GM12875 (cell line): ENCODE measurements around the gene LARP1B.
"Not testable (repeated sequence)": the region's sequence is repeated elsewhere in the genome, so short reads cannot be mapped to it uniquely, and the experiment has no call there.

Experiments used
- H3K4me3 ChIP-seq: one replicate; pipeline ENCODE4 v1.5.1; 2011; ENCODE audit warnings: low read depth, low read length, control low read depth
- CTCF ChIP-seq: IDR thresholded peaks from 2 replicates; pipeline ENCODE4 v1.5.1; 2011; ENCODE audit warnings: low read depth, mild to moderate bottlenecking, control low read depth, inconsistent platforms, low read length, moderate library complexity, borderline replicate concordance; ENCODE audit not compliant: insufficient read depth

The LARP1B gene

GRCh38 chr4:128232719-128233118 lies 171.6 kb downstream of the LARP1B start:
- no peak for TF ChIP-seq CTCF

DNA sequence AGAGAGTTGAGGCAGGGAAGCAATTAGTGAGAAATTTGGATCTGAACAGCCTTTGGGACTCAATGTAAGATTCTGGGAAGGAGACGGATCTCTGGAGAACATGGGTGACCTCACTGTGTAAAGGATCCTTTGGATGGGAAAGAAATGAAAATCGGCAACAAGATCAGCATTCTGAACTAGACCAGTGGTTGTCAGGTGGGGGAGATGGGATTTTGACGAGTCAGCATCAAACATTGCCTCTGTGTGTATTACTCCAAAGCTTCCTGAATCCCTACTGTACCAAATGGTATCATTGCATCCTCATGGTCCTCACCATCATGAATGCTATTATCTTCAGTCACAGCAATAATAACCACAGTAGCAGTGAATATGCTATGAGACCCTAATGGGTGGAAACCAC lies 173.7 kb downstream of the LARP1B start:
- TF ChIP-seq CTCF, result no peak
- H3K4me3 ChIP-seq, result no peak overlapping the region

More at GRCh38 chr4:128232719-128233118, 171.6 kb downstream of the LARP1B start:
- H3K4me3 ChIP-seq, result no peak overlapping the region

GRCh38 chr4:128241019-128241418 lies 179.9 kb downstream of the LARP1B start:
- no peak for TF ChIP-seq CTCF
- H3K4me3 ChIP-seq, result no peak overlapping the region

DNA sequence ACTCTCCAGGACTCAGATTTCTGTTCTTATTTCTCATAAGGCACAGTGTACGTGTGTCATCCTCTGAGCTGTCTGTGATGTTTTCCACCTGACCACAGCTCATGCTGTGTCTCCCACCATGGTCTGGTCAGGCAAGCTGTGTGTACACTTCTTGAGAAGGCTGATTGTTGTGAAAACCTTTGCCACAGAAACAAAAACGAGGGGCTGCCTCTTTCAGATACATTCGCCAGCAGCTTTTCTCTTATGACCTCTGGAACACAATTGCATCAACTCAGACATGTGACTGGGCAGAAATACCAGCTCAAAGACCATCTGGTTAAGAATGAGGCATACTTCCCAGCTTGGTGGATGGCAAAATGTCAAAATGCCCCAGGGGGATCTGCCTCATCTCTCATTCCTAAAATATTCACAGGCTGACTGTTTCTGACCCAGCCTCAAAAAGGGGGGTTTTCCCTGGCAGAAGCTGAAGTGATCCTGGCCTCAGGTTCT lies 180.4 kb downstream of the LARP1B start:
- no peak for TF ChIP-seq CTCF
- no peak overlapping the region for H3K4me3 ChIP-seq

- no peak for TF ChIP-seq CTCF
Observed at GRCh38 chr4:128241981-128242380, 180.9 kb downstream of the LARP1B start.

GRCh38 chr4:128242601-128243000 lies 181.5 kb downstream of the LARP1B start:
- TF ChIP-seq CTCF, result no peak
- H3K4me3 ChIP-seq, result no peak overlapping the region

More at GRCh38 chr4:128241981-128242380, 180.9 kb downstream of the LARP1B start:
- H3K4me3 ChIP-seq, result no peak overlapping the region

DNA sequence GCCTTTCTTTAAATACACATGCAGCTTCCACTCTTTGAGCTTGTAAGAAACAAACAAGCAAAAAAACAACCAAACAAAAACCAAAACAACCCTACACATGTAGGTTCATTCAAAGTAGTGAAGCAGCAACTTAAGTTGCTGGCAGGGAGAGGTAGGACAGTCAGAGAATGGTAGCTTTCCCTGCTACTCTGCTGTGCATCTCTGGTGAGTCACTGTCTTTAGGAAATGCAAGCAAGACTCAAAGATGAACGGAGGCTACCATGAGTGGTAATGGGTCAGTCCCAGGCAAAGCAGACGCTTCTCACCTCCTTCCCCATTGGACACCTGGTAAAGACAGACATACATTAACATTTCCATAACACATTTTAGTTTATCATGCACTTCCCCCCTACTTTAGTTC lies 183.3 kb downstream of the LARP1B start:
- no peak for TF ChIP-seq CTCF

GRCh38 chr4:128245391-128245790 lies 184.3 kb downstream of the LARP1B start:
- H3K4me3 ChIP-seq, result not testable (repeated sequence)

More for the DNA sequence above, 183.3 kb downstream of the LARP1B start:
- H3K4me3 ChIP-seq, result no peak overlapping the region
